CMK (cell line): ENCODE data around the gene SEMA4A.
"Not testable (repeated sequence)": the region's sequence is repeated elsewhere in the genome, so short reads cannot be mapped to it uniquely, and the experiment has no call there.

Experiments
- DNase-seq: peaks from one replicate; pipeline ENCODE4 v3.0.0-alpha.2; 2010; ENCODE audit warnings: low read depth

SEMA4A gene

GRCh38 chr1:156160000-156160742, 6.8 kb downstream of the SEMA4A start:
- no peak for DNase-seq

DNA sequence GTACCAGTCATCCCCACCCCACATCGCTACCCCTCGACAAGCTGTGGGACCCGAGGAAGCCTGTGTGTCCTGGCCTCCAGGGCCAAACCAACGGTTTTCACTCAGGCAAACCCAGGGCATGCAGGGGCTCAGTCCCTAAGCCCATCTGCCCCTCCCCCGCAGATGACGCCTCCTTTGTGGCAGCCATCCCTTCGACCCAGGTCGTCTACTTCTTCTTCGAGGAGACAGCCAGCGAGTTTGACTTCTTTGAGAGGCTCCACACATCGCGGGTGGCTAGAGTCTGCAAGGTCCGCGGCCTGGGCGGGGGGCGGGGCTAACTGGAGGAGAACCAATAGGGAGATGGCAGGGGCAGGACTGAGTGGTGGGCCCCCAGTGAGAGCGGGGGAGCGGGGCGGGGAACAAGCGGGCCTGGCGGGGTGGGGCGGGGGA, 7.4 kb downstream of the SEMA4A start:
- peak; percentile 36 for DNase-seq

DNA sequence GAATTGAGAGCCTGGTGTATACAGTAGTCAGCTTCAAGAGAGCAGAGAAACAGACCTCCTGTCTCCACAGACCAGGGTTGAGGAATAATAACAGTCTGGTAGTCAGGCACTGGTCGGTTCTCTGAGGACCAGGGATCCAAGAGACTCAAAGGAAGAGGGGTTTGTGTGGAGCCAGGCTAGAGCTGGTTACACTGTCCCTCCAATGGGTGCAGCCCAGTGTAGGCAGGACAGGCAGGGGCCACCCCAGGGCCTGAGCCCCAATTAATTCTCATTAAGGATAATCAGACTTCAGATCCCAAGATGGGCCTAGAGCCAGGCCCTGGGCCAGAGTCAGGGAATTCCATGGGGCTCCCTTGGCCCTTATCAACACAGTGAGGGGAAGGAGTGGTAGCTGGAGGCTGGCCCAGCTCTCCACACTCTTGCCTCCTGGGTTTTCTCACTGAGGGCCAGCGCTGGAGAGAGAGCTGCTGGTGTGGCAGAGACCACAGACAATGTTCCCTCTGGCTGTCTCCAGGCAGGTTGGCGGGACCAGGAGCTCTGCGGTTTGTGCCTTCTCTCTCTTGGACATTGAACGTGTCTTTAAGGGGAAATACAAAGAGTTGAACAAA, 9.1 kb downstream of the SEMA4A start:
- no peak for DNase-seq

DNA sequence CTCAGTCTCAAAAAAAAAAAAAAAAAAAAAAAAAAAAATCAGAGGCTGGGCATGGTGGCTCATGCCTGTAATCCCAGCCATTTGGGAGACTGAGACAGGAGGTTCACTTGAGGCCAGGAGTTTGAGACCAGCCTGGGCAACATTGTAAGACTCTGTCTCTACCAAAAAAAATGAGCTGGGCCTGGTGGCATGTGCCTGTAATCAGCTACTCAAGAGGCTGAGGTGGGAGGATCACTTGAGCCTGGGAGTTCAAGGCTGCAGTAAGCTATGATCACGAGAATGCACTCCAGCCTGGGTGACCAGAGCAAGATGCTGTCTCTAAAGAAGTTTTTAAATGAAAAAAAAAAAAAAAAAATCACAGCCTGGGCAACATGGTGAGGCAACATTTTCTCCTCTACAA, 10.3 kb downstream of the SEMA4A start:
- DNase-seq, result no peak

- no peak for DNase-seq
Observed at GRCh38 chr1:156164125-156164831, 10.9 kb downstream of the SEMA4A start.

- no peak for DNase-seq
Observed at GRCh38 chr1:156165083-156165482, 11.7 kb downstream of the SEMA4A start.

GRCh38 chr1:156167536-156167935, 14.2 kb downstream of the SEMA4A start:
- no peak for DNase-seq

- no peak for DNase-seq
Observed at GRCh38 chr1:156172696-156173470, 19.5 kb downstream of the SEMA4A start.

- DNase-seq, result no peak
Observed at GRCh38 chr1:156176610-156177210, 23.3 kb downstream of the SEMA4A start.

DNA sequence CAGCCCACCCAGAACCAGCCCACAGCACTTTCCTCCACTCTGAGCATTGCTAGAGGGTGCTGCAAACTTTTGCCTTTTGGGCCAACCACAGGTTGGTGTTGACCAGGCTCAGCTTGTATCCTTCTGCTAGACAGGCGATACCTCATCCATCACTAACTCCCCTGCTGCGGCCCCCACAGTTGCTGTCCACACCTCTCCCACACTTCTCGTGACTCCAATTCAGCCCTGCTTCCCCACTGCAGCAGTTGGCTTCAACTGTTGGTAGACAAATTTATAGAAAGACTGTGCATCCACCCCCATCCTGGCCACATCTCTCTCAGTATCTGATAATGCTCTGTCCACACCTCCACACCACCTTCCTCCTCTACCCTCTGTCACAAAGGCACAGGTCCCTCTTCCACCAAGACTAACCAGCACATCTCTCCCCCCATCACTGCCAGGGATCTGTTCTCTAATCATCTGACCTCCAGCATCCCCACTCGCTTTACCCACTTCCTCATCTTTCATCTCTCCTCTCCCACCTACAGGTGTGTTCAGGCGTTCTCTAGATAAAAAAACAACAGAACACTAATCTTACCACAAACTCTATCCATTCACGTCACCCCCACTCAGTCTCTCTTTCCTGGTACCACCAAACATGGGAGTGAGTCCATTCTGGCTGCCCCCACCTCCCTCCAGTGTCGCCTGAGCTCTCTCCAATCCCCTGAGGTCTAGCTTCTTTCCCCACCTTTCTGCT, 24.7 kb downstream of the SEMA4A start:
- DNase-seq, result peak; percentile 81

DNA sequence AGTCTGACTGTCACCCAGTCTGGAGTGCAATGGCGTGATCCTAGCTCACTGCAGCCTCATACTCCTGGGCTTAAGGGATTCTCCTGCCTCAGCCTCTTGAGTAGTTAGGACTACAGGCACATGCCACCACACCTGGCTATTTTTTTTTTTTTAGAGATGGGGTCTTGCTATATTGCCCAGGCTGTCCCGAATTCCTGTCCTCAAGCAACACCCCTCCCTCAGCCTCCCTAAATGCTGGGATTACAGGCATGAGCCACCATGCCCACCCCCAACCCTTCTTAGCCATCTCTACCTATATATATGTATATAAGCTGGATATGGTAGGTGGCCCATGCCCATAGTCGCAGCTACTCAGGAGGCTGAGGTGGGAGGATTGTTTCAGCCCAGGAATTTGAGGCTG, 27.1 kb downstream of the SEMA4A start:
- no peak for DNase-seq

DNA sequence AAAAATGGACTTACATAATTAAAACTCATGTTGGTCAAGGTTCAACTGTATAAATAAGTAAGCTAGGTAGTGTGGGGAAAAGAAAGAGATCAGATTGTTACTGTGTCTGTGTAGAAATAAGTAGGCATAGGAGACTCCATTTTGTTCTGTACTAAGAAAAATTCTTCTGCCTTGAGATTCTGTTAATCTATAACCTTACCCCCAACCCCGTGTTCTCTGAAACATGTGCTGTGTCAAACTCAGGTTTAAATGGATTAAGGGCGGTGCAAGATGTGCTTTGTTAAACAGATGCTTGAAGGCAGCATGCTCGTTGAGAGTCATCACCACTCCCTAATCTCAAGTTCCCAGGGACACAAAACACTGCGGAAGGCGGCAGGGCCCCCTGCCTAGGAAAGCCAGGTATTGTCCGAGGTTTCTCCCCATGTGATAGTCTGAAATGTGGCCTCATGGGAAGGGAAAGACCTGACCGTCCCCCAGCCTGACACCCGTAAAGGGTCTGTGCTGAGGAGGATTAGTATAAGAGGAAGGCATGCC, 28.1 kb downstream of the SEMA4A start:
- DNase-seq, result not testable (repeated sequence)

GRCh38 chr1:156182010-156182779, 28.8 kb downstream of the SEMA4A start:
- not testable (repeated sequence) for DNase-seq

DNA sequence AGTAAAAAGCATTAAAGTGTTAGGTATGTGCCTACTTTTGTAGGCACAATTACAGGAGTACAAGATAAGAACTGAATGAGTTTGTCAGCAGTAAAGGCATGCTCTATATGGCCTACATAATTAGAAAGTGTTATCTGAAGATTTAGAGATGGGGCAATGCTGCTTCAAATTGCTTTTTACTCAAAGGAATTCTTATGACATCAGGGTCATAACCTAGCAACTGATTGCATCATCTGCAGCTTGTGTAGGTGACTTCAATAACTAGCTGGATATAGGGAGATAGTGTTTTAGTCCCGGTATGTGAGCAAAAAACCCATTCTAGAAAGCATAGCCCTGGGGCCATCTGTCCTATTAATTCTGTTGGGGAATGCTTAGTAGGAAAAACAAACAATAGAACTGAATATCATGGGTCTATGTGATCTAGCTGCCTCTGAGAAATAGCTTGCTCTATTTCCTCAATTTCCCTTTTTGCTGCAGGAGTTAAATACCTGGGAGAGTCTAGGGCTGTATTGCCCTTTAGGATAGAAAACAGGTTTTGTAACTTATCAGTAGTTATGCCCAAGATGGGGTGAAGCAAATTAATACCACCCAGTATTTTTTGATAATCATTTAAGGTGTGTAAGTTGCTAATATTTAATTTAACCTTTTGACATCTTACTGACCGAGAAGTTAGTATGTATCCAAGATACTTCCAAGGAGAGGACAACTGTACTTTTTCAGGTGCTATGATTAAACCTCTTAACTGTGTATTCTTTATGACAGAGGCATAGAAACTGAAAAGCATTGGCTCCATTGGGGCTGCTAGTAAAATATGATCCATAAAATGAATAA, 33.2 kb downstream of the SEMA4A start:
- DNase-seq, result not testable (repeated sequence)

DNA sequence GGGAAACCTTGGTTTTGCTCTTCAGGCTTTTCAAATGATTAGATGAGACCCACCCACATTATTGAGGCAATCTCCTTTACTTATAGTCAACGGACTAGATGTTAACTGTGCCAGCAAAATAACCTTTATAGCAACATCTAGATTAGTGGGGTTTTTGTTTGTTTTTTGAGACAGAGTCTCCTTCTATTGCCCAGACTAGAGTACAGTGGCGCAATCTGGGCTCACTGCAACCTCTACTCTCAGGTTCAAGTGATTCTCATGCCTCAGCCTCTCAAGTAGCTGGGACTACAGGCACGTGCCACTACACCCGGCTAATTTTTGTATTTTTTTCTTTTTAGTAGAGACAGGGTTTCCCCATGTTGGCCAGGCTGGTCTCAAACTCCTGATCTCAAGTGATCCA, 36.9 kb downstream of the SEMA4A start:
- DNase-seq, result not testable (repeated sequence)

- DNase-seq, result no peak
Observed at GRCh38 chr1:156191292-156191964, 38.0 kb downstream of the SEMA4A start.

- no peak for DNase-seq
Observed at GRCh38 chr1:156193208-156193487, 39.8 kb downstream of the SEMA4A start.

DNA sequence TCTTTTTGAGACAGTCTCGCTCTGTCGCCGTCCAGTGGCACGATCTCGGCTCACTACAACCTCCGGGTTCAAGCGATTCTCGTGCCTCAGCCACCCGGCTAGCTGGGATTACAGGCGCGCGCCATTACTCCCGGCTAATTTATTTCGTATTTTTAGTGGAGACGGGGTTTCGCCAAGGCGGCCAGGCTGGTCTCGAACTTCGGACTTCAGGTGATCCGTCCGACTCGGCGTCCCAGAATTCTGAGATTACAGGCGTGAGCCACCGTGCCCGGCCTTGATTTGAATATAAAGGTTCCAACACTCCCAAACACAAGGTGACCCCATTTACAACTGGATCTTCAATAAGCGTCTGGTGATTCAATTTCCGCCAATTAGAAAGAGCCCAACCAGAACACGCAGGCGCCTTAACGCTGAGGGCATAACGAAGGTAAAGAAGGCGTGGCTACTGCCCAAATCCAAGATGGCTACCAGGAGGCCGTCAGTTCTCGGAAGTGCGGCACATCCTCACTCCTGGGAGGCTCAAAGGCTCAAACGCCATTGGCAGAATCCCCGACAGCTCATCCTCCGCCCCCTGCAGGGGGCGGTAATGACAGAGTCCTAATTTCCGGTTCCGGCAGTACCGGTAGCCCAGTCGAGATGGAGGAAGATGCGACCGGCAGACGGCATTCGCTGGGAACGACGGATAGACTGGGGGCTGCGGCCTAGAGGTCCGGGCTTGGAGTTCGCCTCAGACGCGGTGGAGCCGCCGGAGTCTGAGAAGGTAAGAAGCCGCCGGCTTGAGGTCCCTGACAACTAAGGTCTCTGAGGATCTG, 40.3 kb downstream of the SEMA4A start, which contains the start of gene SLC25A44:
Gene SLC25A44, plus strand, starts transcription at position 617 of the 812 bp plus-strand sequence. CDS start 5,744 bp downstream, outside the sequence.
- peak; percentile 96 for DNase-seq
